HG03097 (cell line): ENCODE data around the gene E2F7.
"Not testable (repeated sequence)": the region's sequence is repeated elsewhere in the genome, so short reads cannot be mapped to it uniquely, and the experiment has no call there.

Source experiments
- ATAC-seq: cut with Tn5 transposase; IDR thresholded peaks from one replicate; pipeline ENCODE4 v1.9.1; 2021; ENCODE audit not compliant: unreplicated experiment, low FRiP score

E2F7 gene, protein sequence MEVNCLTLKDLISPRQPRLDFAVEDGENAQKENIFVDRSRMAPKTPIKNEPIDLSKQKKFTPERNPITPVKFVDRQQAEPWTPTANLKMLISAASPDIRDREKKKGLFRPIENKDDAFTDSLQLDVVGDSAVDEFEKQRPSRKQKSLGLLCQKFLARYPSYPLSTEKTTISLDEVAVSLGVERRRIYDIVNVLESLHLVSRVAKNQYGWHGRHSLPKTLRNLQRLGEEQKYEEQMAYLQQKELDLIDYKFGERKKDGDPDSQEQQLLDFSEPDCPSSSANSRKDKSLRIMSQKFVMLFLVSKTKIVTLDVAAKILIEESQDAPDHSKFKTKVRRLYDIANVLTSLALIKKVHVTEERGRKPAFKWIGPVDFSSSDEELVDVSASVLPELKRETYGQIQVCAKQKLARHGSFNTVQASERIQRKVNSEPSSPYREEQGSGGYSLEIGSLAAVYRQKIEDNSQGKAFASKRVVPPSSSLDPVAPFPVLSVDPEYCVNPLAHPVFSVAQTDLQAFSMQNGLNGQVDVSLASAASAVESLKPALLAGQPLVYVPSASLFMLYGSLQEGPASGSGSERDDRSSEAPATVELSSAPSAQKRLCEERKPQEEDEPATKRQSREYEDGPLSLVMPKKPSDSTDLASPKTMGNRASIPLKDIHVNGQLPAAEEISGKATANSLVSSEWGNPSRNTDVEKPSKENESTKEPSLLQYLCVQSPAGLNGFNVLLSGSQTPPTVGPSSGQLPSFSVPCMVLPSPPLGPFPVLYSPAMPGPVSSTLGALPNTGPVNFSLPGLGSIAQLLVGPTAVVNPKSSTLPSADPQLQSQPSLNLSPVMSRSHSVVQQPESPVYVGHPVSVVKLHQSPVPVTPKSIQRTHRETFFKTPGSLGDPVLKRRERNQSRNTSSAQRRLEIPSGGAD

DNA sequence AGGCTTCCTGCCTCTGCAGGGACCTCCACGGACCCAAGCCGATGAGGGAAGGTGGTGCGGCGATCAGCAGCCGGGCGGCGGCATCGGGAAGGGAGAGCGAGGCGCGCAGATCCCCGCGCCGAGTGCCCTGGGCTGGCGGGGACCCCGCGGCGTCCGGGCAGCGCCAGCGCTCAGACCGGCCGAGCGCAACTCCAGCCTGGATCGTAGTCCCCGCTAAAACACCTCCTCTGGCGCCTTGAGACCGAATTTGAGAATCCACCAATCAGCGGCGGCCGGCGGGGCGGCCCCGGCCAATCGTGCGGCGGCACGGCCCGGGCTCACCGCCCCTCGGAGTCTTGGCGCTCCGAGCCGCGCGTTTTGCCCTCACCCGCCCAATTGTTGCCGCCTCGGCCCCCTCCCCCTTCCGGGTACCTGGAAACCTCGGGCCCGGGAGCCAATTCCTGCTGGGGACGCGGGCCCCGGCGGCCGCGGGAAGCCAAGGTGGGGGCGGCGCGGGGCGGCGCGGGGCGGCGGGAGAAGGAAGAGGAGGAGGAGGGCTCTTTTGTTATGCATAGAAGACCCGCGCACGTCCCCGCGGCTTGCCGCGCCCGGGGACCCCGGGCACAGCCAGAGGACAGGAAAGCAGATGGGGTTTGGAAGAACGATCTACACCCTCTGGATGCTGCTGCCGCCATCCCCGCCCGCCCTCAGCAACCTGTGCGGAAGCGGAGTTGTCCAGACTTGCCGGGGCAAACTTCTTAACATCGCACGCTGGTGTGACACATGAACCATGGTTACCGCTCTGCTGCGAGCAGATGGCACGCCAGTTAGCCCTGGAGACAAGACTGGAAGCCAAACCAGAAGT lies at the start of gene E2F7:
Gene E2F7, minus strand, starts transcription at position 209 of the 844 bp plus-strand sequence. CDS start 934 bp downstream, outside the sequence.
- peak; percentile 77 for ATAC-seq

DNA sequence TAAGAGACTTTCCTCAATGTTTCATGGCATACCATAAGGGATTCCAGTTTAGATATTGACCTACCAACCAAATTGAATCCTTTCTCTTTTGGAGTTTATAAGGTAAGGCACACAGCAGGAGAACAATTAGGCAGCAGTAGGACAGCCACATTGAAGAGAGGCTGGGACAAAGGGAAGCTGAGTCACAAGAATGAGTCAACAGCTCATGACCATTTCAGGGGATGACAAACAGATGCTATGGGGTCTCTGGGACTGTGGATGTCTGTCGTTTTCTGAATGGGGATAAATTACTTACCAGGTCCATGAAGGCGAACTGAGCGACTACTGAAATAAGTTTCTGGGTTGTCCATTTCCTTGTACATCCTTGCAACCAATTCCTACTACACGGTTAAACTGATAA lies 48.6 kb upstream of the E2F7 start:
- ATAC-seq = no peak

DNA sequence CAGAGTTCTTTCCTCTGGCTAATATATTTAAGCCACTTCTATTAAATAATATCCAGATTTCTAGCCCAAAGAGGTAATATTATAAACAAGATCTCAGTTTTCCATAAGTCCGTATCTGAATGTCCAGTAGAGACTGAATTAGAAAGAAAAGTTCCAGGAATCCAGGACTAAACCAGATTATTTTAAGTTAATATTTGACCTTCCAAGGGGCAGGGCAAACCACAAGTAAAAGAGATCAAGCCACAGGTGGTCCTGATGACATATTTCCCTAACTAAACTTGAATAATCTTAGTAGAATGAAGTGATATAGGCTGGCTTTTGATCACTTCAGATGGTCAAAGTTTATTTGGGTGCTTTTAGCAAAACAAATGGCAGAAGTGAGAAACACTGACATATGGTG lies 43.3 kb upstream of the E2F7 start:
- no peak for ATAC-seq

DNA sequence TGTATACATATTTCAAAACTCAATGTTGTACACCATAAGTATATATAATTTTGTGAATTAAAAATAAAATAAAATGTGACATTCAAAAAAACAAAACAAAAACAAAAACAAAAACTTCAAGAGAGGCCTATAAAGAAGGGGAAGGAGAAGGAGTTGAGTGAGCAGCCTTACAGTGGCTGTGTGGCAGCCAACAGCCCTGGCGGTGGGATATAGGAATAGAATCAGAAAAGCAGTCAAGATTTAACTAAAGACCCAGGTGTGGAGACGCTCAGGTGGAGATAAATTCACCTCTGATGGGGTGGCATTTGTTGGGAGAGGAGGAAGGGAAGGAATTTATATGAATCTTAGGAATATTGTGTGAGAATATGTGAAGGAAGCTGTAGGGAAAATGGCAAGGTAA lies 41.8 kb upstream of the E2F7 start:
- ATAC-seq = no peak

DNA sequence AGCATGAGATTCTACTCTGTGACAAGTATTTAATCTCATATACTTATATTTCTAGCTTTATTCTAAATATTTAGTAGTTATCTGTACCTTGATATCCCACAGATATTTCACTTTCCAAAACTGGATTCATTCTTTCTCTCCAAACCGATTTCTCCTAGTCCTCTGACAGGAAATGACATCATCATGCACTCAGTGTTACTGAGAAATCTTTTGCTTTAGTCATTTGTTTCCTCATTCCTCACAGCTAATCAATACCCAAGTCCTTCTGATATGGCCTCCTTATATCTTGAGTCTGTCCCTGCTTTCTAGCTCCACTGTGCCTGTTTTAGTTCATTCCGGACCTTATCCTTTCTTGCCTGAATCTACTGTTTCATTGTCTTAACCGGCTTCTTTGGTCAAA lies 39.4 kb upstream of the E2F7 start:
- ATAC-seq = no peak

DNA sequence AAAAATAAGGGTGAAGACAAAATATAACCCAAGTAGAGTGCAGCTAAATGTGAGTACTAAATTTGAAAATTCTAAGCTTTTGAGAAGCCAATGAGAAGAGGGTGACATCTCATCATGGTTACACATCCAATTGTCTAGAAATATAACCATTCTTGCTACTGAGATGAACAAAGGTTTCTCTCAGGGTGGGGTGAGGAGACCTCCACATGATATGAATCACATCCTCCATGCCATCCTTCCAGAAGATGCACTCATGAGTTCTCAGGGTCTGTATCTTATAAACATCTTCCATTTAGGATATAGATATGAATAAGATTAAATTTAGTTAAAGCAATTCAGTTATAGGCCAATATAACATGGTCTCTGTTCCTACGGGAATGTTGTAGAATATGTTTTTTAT lies 38.9 kb upstream of the E2F7 start:
- ATAC-seq = no peak

DNA sequence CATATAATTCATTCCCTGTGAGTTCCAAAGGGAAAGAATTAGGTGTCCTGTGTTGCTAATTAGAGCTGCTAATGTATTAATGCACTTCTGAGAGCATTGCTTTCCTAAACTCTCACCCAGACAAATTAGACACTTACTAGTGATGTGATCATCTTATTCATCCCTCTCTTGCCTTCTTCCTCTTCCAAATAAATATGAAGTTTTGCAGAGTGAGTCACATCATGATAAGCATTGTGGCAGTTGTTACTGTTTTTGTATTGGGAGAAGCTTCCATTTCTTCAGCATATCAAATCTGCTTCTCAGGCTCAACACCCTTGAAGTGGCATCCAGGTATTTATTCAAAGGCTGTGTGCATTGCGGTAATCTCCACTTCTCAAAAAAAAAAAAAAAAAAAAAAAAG lies 37.3 kb upstream of the E2F7 start:
- ATAC-seq = no peak

DNA sequence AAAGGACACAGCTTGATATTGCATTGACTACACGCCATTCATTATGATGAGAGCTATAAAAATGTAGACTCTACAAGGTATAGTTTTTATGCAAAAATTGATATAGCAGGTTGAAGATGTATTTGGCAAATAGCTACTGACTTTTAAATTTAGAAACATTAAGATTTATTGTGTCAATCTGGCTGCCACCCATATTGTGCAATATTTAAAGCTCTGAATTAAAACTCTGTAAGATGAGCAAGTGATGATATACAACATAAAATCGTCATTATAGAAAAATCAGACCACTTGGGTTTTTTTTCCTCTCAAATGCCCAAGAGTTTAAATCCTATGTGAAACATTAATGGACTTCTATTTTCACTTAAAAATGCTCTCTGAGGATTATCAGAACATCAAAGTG lies 36.8 kb upstream of the E2F7 start:
- no peak for ATAC-seq

DNA sequence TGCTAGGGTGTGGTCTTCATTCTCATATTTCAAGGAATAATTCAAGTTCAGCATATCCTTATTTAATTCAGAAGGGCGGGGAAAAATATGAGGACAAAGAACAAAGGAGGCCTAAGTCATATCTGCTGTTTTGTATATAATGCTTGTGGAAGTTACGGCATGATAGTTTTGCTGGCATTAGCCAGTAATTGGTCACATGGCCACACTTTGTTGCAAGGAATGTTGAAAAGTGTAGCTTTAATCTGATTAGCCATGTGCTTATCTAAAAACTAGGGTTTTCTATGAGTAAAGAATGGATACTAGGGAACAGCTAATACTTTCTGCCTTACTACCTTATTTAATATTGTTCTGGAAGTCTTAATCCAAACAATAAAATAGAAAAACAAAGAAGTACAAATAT lies 34.4 kb upstream of the E2F7 start:
- no peak for ATAC-seq

DNA sequence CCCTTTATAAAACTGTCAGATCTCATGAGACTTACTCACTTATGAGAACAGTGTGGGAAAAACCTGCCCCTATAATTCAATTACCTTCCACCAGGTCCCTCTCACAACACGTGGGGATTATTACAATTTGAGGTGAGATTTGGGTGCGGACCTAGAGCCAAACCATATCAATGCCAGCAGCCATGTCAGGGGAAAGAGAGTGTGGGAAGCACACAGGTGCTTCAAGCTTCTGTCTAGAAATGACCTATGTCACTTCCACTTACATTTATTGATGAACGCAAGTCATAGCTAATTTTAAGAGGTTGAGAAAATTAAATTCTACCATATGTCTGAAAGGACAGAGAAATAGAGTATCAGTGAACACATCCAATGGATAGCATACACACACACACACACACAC lies 32.5 kb upstream of the E2F7 start:
- no peak for ATAC-seq

DNA sequence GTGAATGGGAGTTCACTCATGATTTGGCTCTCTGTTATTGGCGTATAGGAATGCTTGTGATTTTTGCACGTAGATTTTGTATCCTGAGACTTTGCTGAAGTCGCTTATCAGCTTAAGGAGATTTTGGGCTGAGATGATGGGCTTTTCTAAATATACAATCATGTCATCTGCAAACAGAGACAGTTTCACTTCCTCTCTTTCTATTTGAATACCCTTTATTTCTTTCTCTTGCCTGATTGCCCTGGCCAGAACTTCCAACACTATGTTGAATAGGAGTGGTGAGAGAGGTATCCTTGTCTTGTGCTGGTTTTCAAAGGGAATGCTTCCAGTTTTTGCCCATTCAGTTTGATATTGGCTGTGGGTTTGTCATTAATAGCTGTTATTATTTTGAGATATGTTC lies 26.9 kb upstream of the E2F7 start:
- ATAC-seq = not testable (repeated sequence)

DNA sequence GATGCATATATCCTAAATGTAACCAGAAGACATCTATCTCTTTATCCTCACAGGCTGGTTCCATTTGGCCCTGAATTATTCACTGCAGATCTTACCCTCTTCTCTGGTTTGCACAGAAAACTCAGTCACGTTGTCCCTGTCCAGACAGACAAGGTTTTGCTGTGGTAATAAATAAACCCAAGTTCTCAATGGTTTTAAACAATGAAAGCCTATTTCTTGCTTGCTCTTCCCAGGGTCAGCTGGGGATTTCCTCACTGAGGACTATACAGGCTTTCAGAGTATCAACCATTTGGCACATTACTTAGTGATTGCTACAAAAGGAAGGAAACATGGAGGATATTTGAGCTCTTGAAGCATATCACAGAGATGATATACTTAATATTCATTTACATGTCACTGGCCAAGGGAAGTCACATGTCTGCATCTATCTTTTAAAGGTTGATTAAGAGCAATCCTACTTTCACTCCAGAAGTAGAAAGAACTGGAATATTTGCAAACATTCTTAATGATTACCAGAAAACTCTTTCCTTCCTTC lies 24.4 kb upstream of the E2F7 start:
- no peak for ATAC-seq

DNA sequence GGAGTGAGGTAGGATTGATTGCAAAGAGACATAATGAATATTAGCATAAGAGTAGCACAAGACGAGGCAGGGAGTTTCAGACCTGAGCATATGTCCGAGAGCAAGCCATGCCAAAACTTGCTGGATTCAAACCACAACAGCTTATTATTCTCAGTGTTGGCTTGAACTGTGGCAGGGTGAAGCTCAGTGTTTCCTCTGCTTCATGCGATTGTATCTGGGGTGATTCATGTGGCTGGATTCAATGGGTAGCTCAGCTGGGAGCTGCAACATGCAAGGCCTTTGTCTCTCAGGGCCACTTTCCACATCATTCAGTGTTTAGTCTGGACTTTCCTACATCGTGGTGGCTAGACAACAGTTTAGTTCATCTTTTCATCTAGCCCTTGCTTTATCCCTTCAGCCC lies 22.1 kb upstream of the E2F7 start:
- no peak for ATAC-seq

DNA sequence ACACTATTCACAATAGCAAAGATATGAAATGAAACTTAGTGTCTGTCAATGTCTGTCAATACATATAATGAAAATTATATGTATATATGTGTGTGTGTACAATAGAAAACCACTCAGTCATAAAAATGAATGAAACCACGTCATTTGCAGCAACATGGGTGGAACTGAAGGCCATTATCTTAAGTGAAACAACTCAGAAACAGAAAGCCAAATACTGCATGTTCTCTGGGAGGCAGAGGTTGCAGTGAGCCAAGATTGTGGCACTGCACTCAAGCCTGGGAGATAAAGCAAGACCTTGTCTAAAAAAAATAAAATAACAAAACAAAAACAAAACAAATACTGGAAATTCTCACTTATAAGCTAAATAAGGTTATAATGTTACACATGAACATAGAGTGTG lies 16.7 kb upstream of the E2F7 start:
- no peak for ATAC-seq

DNA sequence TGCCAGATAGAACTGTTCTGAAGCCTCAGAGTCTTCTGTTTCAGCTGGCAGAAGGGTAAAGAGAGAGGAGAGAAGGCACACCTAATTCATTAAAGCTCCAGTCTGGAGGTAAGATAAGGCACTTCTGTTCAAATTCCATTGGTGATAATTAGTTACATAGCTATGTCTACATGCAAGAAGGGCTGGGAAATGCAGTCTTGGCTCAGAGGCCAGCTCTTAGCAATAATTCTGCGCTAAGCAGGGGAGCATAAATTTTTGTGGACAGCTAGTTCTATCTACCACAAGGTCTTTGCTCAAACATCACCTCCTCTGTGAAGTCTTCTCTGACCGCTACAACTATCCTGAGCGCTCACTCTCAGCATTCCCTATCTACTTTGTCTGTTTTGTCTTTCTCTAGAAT lies 14.3 kb upstream of the E2F7 start:
- no peak for ATAC-seq

DNA sequence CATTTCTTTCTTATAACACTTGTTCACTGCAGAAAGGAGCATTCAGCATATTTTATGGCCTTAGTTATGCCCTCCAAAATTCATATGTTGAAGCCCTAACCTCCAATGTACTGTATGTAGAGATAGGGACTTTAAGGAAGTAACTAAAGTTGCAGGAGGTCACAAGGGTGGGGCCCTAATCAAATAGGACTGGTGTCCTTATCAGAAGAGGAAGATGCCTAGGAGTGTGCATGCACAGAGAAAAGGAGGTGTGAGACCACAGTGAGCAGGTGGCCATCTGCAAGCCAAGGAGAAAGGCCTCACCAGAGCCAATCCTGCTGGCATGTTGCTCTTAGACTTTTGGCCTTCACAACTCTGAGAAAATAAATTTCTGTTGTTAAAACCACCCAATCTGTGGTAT lies 12.9 kb upstream of the E2F7 start:
- no peak for ATAC-seq

DNA sequence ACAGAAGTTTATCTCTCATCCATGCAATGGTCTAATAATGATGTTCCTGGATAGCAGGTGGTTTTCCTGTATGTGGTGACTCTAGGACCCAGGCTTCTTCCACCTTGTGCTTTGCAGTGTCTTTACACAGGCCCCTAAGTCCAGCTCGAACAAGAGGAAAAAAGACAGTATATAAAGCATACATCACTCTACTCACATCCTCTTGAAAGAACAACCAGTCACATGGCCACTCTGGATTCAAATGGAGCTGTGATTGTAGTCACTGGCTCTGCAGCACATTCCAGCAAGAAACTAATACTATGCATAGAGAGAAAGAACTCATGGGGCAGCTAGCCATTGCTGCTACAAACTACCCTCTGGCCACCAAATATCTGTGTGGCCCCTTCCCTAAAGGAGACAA lies 11.5 kb upstream of the E2F7 start:
- no peak for ATAC-seq

DNA sequence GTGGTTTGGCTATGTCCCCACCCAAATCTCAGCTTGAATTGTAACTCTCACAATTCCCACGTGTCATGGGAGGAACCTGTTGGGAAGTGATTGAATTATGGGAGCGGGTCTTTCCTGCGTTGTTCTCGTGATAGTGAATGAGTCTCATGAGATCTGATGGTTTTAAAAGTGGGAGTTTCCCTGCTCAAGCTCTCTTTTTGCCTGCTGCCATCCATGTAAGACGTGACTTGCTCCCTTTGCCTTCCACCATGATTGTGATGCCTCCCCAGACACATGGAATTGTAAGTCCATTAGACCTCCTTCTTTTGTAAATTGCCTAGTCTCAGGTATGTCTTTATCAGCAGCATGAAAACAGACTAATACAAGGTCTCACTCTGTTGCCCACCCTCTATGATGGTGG lies 8.5 kb upstream of the E2F7 start:
- ATAC-seq = not testable (repeated sequence)

DNA sequence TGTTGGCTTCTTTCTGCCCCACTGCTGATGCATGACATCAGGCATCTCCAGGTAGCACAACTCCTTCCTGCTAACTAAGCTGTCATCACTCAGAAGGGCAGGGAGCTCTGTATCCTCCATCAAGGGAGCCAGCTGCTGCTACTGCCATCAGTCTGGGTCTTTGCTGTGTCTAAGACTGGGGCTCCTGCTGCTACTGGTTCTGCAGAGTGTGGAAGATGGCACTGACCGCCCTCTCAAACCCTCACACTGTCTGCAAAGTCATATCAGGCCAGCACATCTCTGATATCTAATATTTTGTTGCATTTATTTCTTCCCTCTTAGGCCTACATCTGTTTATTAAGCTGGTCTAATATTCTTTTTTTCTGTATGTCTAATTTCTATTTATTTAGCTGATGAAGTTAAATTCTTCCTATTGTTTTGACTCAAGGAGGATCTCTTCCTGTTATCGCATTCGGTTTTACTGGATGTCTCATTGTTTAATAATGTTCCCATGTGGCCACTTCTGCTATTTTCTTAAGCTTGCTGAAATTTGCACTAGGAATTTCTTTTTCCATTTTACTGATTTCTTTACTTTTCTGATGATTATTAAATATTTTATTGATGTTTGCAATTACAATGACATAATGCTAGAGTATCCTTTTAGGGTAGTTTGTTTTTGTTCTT lies 7.6 kb upstream of the E2F7 start:
- no peak for ATAC-seq

DNA sequence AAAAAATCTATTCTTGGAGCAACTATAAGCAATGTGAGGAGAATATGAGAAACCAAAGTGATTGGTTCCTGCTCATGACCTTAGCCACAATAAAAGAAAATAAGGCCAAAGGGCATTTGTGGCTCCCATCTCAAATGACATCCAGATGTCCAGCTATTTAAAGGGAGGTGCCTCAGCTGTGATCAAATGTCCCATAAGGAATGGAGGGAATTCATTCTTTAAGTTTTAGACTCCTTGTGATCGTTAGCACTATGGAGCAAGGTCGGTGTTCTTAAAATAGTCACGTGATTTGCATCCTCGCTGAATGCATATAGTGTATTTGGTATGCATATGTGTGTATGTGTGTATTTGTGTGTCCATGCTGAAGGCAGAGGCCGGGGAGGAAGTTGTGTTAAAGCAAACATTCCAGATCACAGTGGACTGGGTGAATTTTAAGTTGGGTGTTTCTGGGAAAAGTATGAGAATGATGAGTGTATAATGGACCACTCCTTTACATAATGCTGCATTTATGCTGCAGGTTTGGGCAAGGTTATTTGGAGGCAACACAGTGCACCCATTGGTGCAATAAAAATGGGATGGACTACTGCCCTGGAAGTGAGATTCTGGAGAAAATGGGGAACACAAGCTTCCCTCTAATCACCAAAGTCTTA lies 5.6 kb upstream of the E2F7 start:
- peak; percentile 18 for ATAC-seq
